Nephron progenitor cell (in vitro differentiated cells): ENCODE measurements around the gene FAM98B.

Source experiments
- DNase-seq: peaks from one replicate; pipeline ENCODE4 v3.0.0; 2021
- H3K27ac Mint-ChIP-seq: 2 replicates; pipeline ENCODE4 v1.8.0; 2021; ENCODE audit warnings: mild to moderate bottlenecking, moderate library complexity, mixed read lengths
- H3K27me3 Mint-ChIP-seq: 2 replicates; pipeline ENCODE4 v1.8.0; 2021; ENCODE audit warnings: mild to moderate bottlenecking, low read depth, mixed read lengths; ENCODE audit not compliant: poor library complexity
- H3K36me3 Mint-ChIP-seq: 2 replicates; pipeline ENCODE4 v1.8.0; 2021; ENCODE audit warnings: low read depth, mixed read lengths
- H3K4me1 Mint-ChIP-seq: 2 replicates; pipeline ENCODE4 v1.8.0; 2021; ENCODE audit warnings: mixed read lengths
- H3K4me3 Mint-ChIP-seq: 2 replicates; pipeline ENCODE4 v1.8.0; 2021; ENCODE audit warnings: mild to moderate bottlenecking, moderate library complexity, mixed read lengths
- H3K9me3 Mint-ChIP-seq: 2 replicates; pipeline ENCODE4 v1.8.0; 2021; ENCODE audit warnings: mild to moderate bottlenecking, moderate library complexity, mixed read lengths
- CTCF ChIP-seq: fragments of 200-600 bp; sonication (generic); IDR thresholded peaks from 2 replicates; pipeline ENCODE4 v1.5.0; 2021; ENCODE audit warnings: antibody characterized with exemption

Gene FAM98B

GRCh38 chr15:38470816-38471215, 16.9 kb downstream of the FAM98B start:
- DNase-seq = no peak
- Mint-ChIP-seq H3K9me3 (no peaks in the 10 kb centered on the region), H3K27me3 (no peaks in the 10 kb centered on the region), H3K4me3 (no peak overlapping the region), H3K27ac (no peak overlapping the region), H3K36me3 (peaks cover 41% of the 10 kb centered on the region), H3K4me1 (no peaks in the 10 kb centered on the region)
- no peak for TF ChIP-seq CTCF

GRCh38 chr15:38471974-38472373, 18.0 kb downstream of the FAM98B start:
- Mint-ChIP-seq H3K4me1 (no peaks in the 10 kb centered on the region), H3K36me3 (peaks cover 41% of the 10 kb centered on the region)

GRCh38 chr15:38474155-38474757, 20.3 kb downstream of the FAM98B start:
- Mint-ChIP-seq H3K9me3 (no peaks in the 10 kb centered on the region), H3K27me3 (no peaks in the 10 kb centered on the region), H3K4me3 (no peak overlapping the region), H3K36me3 (peaks cover 37% of the 10 kb centered on the region), H3K27ac (no peak overlapping the region), H3K4me1 (no peaks in the 10 kb centered on the region)
- peak; percentile 12 for DNase-seq
- peak; percentile 66 for TF ChIP-seq CTCF

More at GRCh38 chr15:38471974-38472373, 18.0 kb downstream of the FAM98B start:
- no peak for TF ChIP-seq CTCF
- H3K9me3 Mint-ChIP-seq = no peaks in the 10 kb centered on the region
- DNase-seq = no peak
- H3K4me3 Mint-ChIP-seq = no peak overlapping the region
- H3K27me3 Mint-ChIP-seq = no peaks in the 10 kb centered on the region
- H3K27ac Mint-ChIP-seq = no peak overlapping the region

- Mint-ChIP-seq H3K4me1 (no peaks in the 10 kb centered on the region), H3K27ac (no peak overlapping the region), H3K4me3 (no peak overlapping the region), H3K36me3 (peaks cover 37% of the 10 kb centered on the region), H3K27me3 (no peaks in the 10 kb centered on the region), H3K9me3 (no peaks in the 10 kb centered on the region)
- no peak for DNase-seq
- no peak for TF ChIP-seq CTCF
These were observed 21.4 kb downstream of the FAM98B start for GRCh38 chr15:38475361-38475760.

- Mint-ChIP-seq H3K36me3 (peaks cover 35% of the 10 kb centered on the region), H3K4me3 (no peak overlapping the region), H3K27me3 (no peaks in the 10 kb centered on the region), H3K9me3 (no peaks in the 10 kb centered on the region), H3K4me1 (no peaks in the 10 kb centered on the region), H3K27ac (no peak overlapping the region)
- no peak for TF ChIP-seq CTCF
- DNase-seq = no peak
These were observed 22.2 kb downstream of the FAM98B start for GRCh38 chr15:38476120-38476519.

GRCh38 chr15:38477637-38478036, 23.7 kb downstream of the FAM98B start:
- Mint-ChIP-seq H3K9me3 (no peaks in the 10 kb centered on the region), H3K4me1 (no peaks in the 10 kb centered on the region), H3K27ac (no peak overlapping the region), H3K27me3 (no peaks in the 10 kb centered on the region), H3K4me3 (no peak overlapping the region), H3K36me3 (peaks cover 47% of the 10 kb centered on the region)
- no peak for TF ChIP-seq CTCF
- DNase-seq = no peak
